Measurements from ENCODE around the gene ZNF350.
"Not testable (repeated sequence)": the region's sequence is repeated elsewhere in the genome, so short reads cannot be mapped to it uniquely, and the experiment has no call there.

Gene ZNF350

DNA sequence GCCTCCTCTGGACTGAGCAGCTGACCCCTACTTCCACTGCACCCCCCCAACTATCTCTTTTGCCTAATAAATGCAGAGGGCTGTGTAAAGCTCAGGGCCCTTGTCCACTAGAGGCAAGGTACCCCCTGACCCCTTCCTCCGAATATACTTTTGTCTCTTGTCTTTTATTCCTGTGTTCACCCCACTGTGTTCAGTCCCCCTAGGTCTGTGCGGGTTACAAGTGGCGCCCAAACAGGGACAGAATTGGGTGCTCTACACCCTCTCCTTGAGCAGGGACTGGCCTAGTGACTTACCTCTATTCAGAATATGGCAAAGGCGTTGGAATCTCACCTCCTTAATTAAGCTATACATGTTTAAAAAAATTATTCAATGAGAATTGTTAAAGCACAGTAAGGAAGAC is 15.0 kb downstream of the ZNF350 start:
- DNase-seq (ENCODE audit: low spot score), result no peak

DNA sequence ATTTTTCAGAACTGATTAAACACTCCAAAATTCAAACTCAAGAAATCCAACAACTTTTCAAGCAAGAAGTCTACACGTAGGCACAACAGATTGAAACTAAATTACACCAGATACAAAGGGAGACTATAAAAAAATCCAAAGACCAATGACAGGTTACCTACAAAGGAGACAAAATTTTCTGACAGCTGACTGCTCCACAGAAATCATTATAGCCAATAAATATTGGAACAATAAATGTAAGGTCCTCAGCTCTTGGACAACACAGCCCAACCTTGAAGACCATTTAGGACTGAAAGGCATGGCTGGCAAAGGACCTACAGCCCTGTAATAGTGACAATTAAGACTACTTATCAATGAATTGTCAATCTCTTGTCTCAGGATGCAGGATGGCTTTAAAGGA is 15.9 kb downstream of the ZNF350 start:
- no peak for DNase-seq (ENCODE audit: low spot score)

- DNase-seq (ENCODE audit: low spot score), result no peak
Observed at GRCh38 chr19:51965583-51965982, 21.1 kb downstream of the ZNF350 start.

- DNase-seq (ENCODE audit: low spot score), result not testable (repeated sequence)
Observed at GRCh38 chr19:51960621-51961233, 25.9 kb downstream of the ZNF350 start.

DNA sequence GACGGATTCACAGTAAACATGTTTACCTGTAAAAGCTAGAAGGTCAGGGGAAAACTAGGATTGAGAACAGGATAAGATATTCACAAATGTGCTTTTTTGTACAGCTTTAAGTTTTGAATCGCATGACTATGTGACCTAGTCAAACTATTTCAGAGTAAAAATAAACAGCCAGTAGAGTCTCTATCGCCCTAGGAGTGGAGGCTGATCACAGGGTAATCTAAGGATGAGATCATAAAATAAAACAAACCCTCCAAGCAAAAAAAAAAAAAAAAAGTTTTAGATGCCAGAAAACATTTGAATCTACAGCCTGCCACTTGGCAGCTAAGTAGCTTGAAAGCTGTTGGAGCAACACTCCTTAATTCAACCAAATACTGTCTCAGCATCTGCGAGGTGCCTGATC is 26.8 kb downstream of the ZNF350 start:
- no peak for DNase-seq (ENCODE audit: low spot score)

GRCh38 chr19:51957846-51958245 is 28.8 kb downstream of the ZNF350 start:
- not testable (repeated sequence) for DNase-seq (ENCODE audit: low spot score)

- DNase-seq (ENCODE audit: low spot score), result no peak
Observed at GRCh38 chr19:51948975-51949374, 37.7 kb downstream of the ZNF350 start.

- no peak for DNase-seq (ENCODE audit: low spot score)
Observed at GRCh38 chr19:51946602-51947001, 40.0 kb downstream of the ZNF350 start.

DNA sequence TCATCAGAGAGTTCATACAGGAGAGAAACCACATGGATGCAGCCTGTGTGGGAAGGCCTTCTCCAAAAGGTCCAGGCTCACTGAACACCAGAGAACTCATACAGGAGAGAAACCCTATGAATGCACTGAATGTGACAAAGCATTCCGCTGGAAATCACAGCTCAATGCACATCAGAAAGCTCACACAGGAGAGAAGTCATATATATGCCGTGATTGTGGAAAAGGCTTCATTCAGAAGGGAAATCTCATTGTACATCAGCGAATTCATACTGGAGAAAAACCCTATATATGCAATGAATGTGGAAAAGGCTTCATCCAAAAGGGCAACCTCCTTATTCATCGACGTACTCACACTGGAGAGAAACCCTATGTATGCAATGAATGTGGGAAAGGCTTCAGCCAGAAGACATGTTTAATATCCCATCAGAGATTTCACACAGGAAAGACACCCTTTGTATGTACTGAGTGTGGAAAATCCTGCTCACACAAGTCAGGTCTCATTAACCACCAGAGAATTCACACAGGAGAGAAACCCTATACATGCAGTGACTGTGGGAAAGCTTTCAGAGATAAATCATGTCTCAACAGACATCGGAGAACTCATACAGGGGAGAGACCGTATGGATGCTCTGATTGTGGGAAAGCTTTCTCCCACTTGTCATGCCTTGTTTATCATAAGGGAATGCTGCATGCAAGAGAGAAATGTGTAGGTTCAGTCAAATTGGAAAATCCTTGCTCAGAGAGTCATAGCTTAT is 41.7 kb downstream of the ZNF350 start:
- no peak for DNase-seq (ENCODE audit: low spot score)

- no peak for DNase-seq (ENCODE audit: low spot score)
Observed at GRCh38 chr19:51938936-51939335, 47.7 kb downstream of the ZNF350 start.

- DNase-seq (ENCODE audit: low spot score), result no peak
Observed at GRCh38 chr19:51931921-51932320, 54.7 kb downstream of the ZNF350 start.

- no peak for DNase-seq (ENCODE audit: low spot score)
Observed at GRCh38 chr19:51927859-51928258, 58.8 kb downstream of the ZNF350 start.

- DNase-seq (ENCODE audit: low spot score), result peak; percentile 92
Observed at GRCh38 chr19:51926784-51927741, 59.6 kb downstream of the ZNF350 start, which contains the start of gene ZNF613. ZNF613 (plus strand) TSS chr19:51927472; CDS start chr19:51936221, 8,749 bp downstream.

- no peak for DNase-seq (ENCODE audit: low spot score)
Observed at GRCh38 chr19:51926426-51926783, 60.2 kb downstream of the ZNF350 start.

DNA sequence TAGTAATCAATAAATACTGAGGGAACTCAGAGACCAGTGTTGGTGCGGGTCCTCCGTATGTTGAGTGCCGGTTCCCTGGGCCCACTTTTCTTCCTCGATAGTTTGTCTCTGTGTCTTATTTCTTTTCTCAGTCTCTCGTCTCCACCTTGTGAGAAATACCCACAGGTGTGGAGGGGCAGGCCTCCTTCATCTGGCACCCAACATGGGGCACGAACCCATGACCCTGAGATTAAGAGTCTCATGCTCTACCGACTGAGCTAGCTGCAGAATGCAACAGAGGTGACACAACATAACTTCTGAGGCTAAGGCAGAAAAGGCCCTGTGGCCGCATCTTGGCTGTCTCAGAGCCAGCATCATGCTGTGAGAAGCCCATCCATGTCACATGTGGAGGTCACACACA is 64.7 kb downstream of the ZNF350 start:
- DNase-seq (ENCODE audit: low spot score), result no peak

DNA sequence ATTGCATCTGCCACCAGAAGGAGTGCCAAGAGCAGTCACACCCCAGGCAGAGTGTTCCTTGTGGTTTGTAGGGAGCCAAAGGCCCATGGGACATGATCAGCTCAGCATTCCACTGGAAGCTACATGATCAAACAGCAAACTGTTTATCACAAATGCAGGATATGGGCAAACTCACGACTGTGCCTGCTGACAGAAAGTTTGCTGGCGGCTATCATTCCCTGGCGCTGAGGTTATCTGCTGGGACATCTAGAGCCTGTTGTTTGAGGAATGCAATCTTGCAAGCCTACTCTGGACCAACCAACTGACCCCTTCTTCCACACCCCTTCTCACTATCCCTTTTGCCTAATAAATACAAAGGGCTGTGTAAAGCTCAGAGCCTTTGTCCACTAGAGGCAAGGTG is 67.0 kb downstream of the ZNF350 start:
- DNase-seq (ENCODE audit: low spot score), result no peak

GRCh38 chr19:51916167-51916566 is 70.5 kb downstream of the ZNF350 start:
- no peak for DNase-seq (ENCODE audit: low spot score)

- DNase-seq (ENCODE audit: low spot score), result no peak
Observed at GRCh38 chr19:51915324-51915867, 71.2 kb downstream of the ZNF350 start.

Measured in AG20443 (cell line).